ENCODE data around the gene APPL2. TPM values are rescaled to one million over a fixed set of nuclear protein-coding genes. Genes with fewer than 3 reads are reported as not detected.

Gene APPL2
- total and polyA plus RNA-seq, 2 of the 13 experiments (the other 11 are each of a cell fraction or from before 2014, with no cell fraction given): 9.9 to 11.1 TPM

- ATAC-seq (no peak), DNase-seq (ENCODE audit: low spot score) (no peak), FAIRE-seq (no peak)
- Histone ChIP-seq H3K36me3 (replicated peaks in 1 of 2; ENCODE audit: control insufficient read depth in 1 of 2, insufficient read depth in 2 of 2, low read length in 2 of 2) (no peaks in the 10 kb centered on the region), H3K79me2 (ENCODE audit: insufficient read depth, low read length) (no peaks in the 10 kb centered on the region), H2AFZ (ENCODE audit: low read length) (no peak overlapping the region), H3K4me1 (ENCODE audit: insufficient read depth, low read length) (no peaks in the 10 kb centered on the region), H3K27me3 (ENCODE audit: control insufficient read depth in 1 of 2, insufficient read depth in 2 of 2, low read length in 2 of 2) (no peaks in the 10 kb centered on the region; a peak in 2 of 5 replicates), H3K4me2 (ENCODE audit: low read depth, low read length) (no peak overlapping the region), H3K27ac (ENCODE audit: extremely low read length, insufficient read depth, low read length) (no peak overlapping the region), H4K20me1 (ENCODE audit: insufficient read depth, low read length) (no peaks in the 10 kb centered on the region), H3K9me3 (ENCODE audit: low read length) (no peaks in the 10 kb centered on the region), H3K9ac (ENCODE audit: insufficient read depth, low read depth, low read length) (no peak overlapping the region), H3K4me3 (replicated peaks in 1 of 3; ENCODE audit: insufficient read depth in 1 of 3, low read depth in 2 of 3, low read length in 3 of 3) (no peak overlapping the region)
- WGBS (ENCODE audit: low lambda C conversion rate): 74% methylated on average over 4 of the region's 4 CpGs
- POLR2A ChIA-PET: no interaction called here
- in situ Hi-C loops (cut with HindIII; ENCODE audit: extremely low pct_ligation_motif_present, low pct_unique_long_range_greater_than_20kb): no loop called here
- CTCF ChIA-PET (ENCODE audit: low intra/inter-chr PET ratio, low total read pairs): no interaction called here
- BruUV-seq (replicated peaks): no TSS peak
- no peak for TF ChIP-seq ZNF660 (CRISPR knock-in tag; IDR thresholded peaks at IDR 0.05; ENCODE audit: borderline replicate concordance, low read depth)
- TF ChIP-seq FOXK2 (IDR thresholded peaks at IDR 0.05): no peak
- no peak for TF ChIP-seq ZNF766 (CRISPR knock-in tag; IDR thresholded peaks at IDR 0.05; ENCODE audit: borderline replicate concordance)
- intact Hi-C loops (cut with micrococcal nuclease; ENCODE audit: unreplicated experiment): no loop called here
Observed at GRCh38 chr12:105264771-105265170, 28.8 kb upstream of the APPL2 start.

- 29% methylated on average over 6 of the region's 6 CpGs for WGBS (ENCODE audit: low lambda C conversion rate)
- Histone ChIP-seq H3K4me3 (replicated peaks in 1 of 3; ENCODE audit: insufficient read depth in 1 of 3, low read depth in 2 of 3, low read length in 3 of 3) (no peak overlapping the region), H3K27ac (ENCODE audit: extremely low read length, insufficient read depth, low read length) (no peak overlapping the region), H2AFZ (ENCODE audit: low read length) (no peak overlapping the region), H3K9ac (ENCODE audit: insufficient read depth, low read depth, low read length) (no peak overlapping the region), H3K9me3 (ENCODE audit: low read length) (no peaks in the 10 kb centered on the region), H3K4me2 (ENCODE audit: low read depth, low read length) (no peak overlapping the region), H4K20me1 (ENCODE audit: insufficient read depth, low read length) (no peaks in the 10 kb centered on the region), H3K4me1 (ENCODE audit: insufficient read depth, low read length) (no peaks in the 10 kb centered on the region), H3K79me2 (ENCODE audit: insufficient read depth, low read length) (no peaks in the 10 kb centered on the region), H3K36me3 (replicated peaks in 1 of 2; ENCODE audit: control insufficient read depth in 1 of 2, insufficient read depth in 2 of 2, low read length in 2 of 2) (no peaks in the 10 kb centered on the region), H3K27me3 (ENCODE audit: control insufficient read depth in 1 of 2, insufficient read depth in 2 of 2, low read length in 2 of 2) (no peaks in the 10 kb centered on the region; a peak in 2 of 5 replicates)
- BruUV-seq (replicated peaks): no TSS peak
- in situ Hi-C loops (cut with HindIII; ENCODE audit: extremely low pct_ligation_motif_present, low pct_unique_long_range_greater_than_20kb) (no loop called here), intact Hi-C loops (cut with micrococcal nuclease; ENCODE audit: unreplicated experiment) (no loop called here)
- no peak for ATAC-seq
- ChIA-PET CTCF (ENCODE audit: low intra/inter-chr PET ratio, low total read pairs) (no interaction called here), POLR2A (no interaction called here)
- DNase-seq (ENCODE audit: low spot score): no peak
- no peak for FAIRE-seq
- TF ChIP-seq MIER2 (CRISPR knock-in tag; IDR thresholded peaks at IDR 0.05): no peak
- no peak for TF ChIP-seq RBM39 (IDR thresholded peaks at IDR 0.05; ENCODE audit: low read depth, low read length, poor library complexity, severe bottlenecking)
- TF ChIP-seq ZEB1 (IDR thresholded peaks at IDR 0.05; ENCODE audit: insufficient replicate concordance, low read depth): no peak
- no peak for TF ChIP-seq PRPF4 (IDR thresholded peaks at IDR 0.05; ENCODE audit: low read depth, low read length, poor library complexity, severe bottlenecking)
- no peak for TF ChIP-seq ZNF713 (CRISPR knock-in tag; IDR thresholded peaks at IDR 0.05)
- no peak for TF ChIP-seq ZNF234 (CRISPR knock-in tag; conservative IDR thresholded peaks at IDR 0.05)
- TF ChIP-seq NCOA1 (CRISPR knock-in tag; IDR thresholded peaks at IDR 0.05): no peak
- TF ChIP-seq ZNF850 (CRISPR knock-in tag; conservative IDR thresholded peaks at IDR 0.05): no peak
- no peak for TF ChIP-seq ZNF326 (CRISPR knock-in tag; IDR thresholded peaks at IDR 0.05; ENCODE audit: borderline replicate concordance)
- no peak for TF ChIP-seq ZFY (CRISPR knock-in tag; IDR thresholded peaks at IDR 0.05)
- no peak for TF ChIP-seq SATB2 (CRISPR knock-in tag; IDR thresholded peaks at IDR 0.05)
- TF ChIP-seq MED8 (CRISPR knock-in tag; IDR thresholded peaks at IDR 0.05; ENCODE audit: insufficient replicate concordance): no peak
- TF ChIP-seq RFXANK (CRISPR knock-in tag; IDR thresholded peaks at IDR 0.05): no peak
- no peak for TF ChIP-seq TRIM22 (IDR thresholded peaks at IDR 0.05)
- TF ChIP-seq ZNF276 (CRISPR knock-in tag; IDR thresholded peaks at IDR 0.05; ENCODE audit: low read depth): no peak
Observed at GRCh38 chr12:105262461-105263184, 26.6 kb upstream of the APPL2 start.
